ENCODE measurements around the gene INTS3. TPM values are rescaled to one million over a fixed set of nuclear protein-coding genes. Genes with fewer than 3 reads are reported as not detected.

Gene INTS3
- total RNA-seq, 1 donor from 2014 or later, result 59.2 TPM

Other genes with a start within 250 kb of the INTS3 start
- gene S100A6, start 192.1 kb upstream of the INTS3 start, total RNA-seq, result 428 and 2,979 TPM in 2 replicates
- gene S100A5, start 187.1 kb upstream of the INTS3 start, total RNA-seq, result 1.2 TPM in 2 replicates
- gene S100A4, start 182.2 kb upstream of the INTS3 start, total RNA-seq, result 7.6 and 303 TPM in 2 replicates
- gene S100A3, start 178.8 kb upstream of the INTS3 start, total RNA-seq, result 5.2 and 36.8 TPM in 2 replicates
- 37.9 and 392 TPM in 2 replicates for gene S100A2, start 162.2 kb upstream of the INTS3 start, total RNA-seq
- gene S100A16, start 114.9 kb upstream of the INTS3 start, total RNA-seq, result 406 and 1,037 TPM in 2 replicates
- 1.0 and 52.3 TPM in 2 replicates for gene S100A14, start 111.7 kb upstream of the INTS3 start, total RNA-seq
- 95.6 and 246 TPM in 2 replicates for gene S100A13, start 100.5 kb upstream of the INTS3 start, total RNA-seq
- 9.7 and 13.9 TPM in 2 replicates for gene S100A1, start 99.6 kb upstream of the INTS3 start, total RNA-seq
- gene CHTOP, start 94.0 kb upstream of the INTS3 start, total RNA-seq, result 19.6 and 41.0 TPM in 2 replicates
- 51.7 and 76.1 TPM in 2 replicates for gene SNAPIN, start 69.3 kb upstream of the INTS3 start, total RNA-seq
- 168 and 232 TPM in 2 replicates for gene ILF2, start 57.1 kb upstream of the INTS3 start, total RNA-seq
- 1.7 and 39.5 TPM in 2 replicates for gene NPR1, start 49.4 kb upstream of the INTS3 start, total RNA-seq
- gene SLC27A3, start 47.4 kb downstream of the INTS3 start, total RNA-seq, result 5.0 and 8.5 TPM in 2 replicates
- 2.6 and 16.6 TPM in 2 replicates for gene GATAD2B, start 194.9 kb downstream of the INTS3 start, total RNA-seq
- gene DENND4B, start 218.7 kb downstream of the INTS3 start, total RNA-seq, result 2.6 and 21.5 TPM in 2 replicates
- gene CRTC2, start 230.6 kb downstream of the INTS3 start, total RNA-seq, result 2.8 and 6.6 TPM in 2 replicates
- gene SLC39A1, start 235.5 kb downstream of the INTS3 start, total RNA-seq, result 203 and 214 TPM in 2 replicates
- 4.9 and 7.1 TPM in 2 replicates for gene CREB3L4, start 239.9 kb downstream of the INTS3 start, total RNA-seq
- 109 and 116 TPM in 2 replicates for gene JTB, start 249.6 kb downstream of the INTS3 start, total RNA-seq